GM23338 (cell line): Measurements from ENCODE around the gene MEIOB. TPM values are rescaled to one million over a fixed set of nuclear protein-coding genes. Genes with fewer than 3 reads are reported as not detected.

Experiments
- ATAC-seq: fragments of 200-7000 bp; cut with Tn5 transposase; 3 replicates; pipeline ENCODE4 v1.9.1; 2020
- DNase-seq: peaks from one replicate; pipeline ENCODE4 v3.0.0-alpha.2; 2015; ENCODE audit warnings: low spot score
- H2AFZ ChIP-seq: fragments of 200-600 bp; sonication (generic); 2 replicates; pipeline ENCODE4 v1.8.0; 2016; ENCODE audit warnings: antibody characterized with exemption, mild to moderate bottlenecking, moderate library complexity
- H3F3A ChIP-seq: fragments of 200-600 bp; sonication (generic); replicated peaks from 2 replicates; pipeline ENCODE4 v1.8.0; 2017; ENCODE audit warnings: antibody characterized with exemption, mixed run types, low read depth
- H3K27ac ChIP-seq: fragments of 200-600 bp; sonication (generic); 2 replicates; pipeline ENCODE4 v1.6.1; 2016; ENCODE audit warnings: low read depth
- H3K27me3 ChIP-seq: fragments of 200-600 bp; sonication (generic); 2 replicates; pipeline ENCODE4 v1.8.0; 2016; ENCODE audit warnings: mild to moderate bottlenecking, mixed run types, moderate library complexity; ENCODE audit not compliant: insufficient read depth
- H3K36me3 ChIP-seq: fragments of 200-600 bp; sonication (generic); 2 replicates; pipeline ENCODE4 v1.8.0; 2016; ENCODE audit warnings: mild to moderate bottlenecking; ENCODE audit not compliant: insufficient read depth
- H3K4me1 ChIP-seq: fragments of 200-600 bp; sonication (generic); 2 replicates; pipeline ENCODE4 v1.8.0; 2016; ENCODE audit warnings: mild to moderate bottlenecking, moderate library complexity; ENCODE audit not compliant: insufficient read depth
- H3K4me2 ChIP-seq: fragments of 200-600 bp; sonication (generic); 2 replicates; pipeline ENCODE4 v1.7.1; 2017; ENCODE audit warnings: mixed run types
- H3K4me3 ChIP-seq: fragments of 200-600 bp; sonication (generic); 2 replicates; pipeline ENCODE4 v1.6.1; 2016; ENCODE audit warnings: mixed run types
- H3K79me2 ChIP-seq: fragments of 200-600 bp; sonication (generic); replicated peaks from 2 replicates; pipeline ENCODE4 v1.8.0; 2017; ENCODE audit warnings: mild to moderate bottlenecking; ENCODE audit not compliant: insufficient read depth
- H3K9me2 ChIP-seq: fragments of 200-600 bp; sonication (generic); 2 replicates; pipeline ENCODE4 v1.8.0; 2017; ENCODE audit not compliant: insufficient read depth
- H4K20me1 ChIP-seq: fragments of 200-600 bp; sonication (generic); replicated peaks from 2 replicates; pipeline ENCODE4 v1.8.0; 2017; ENCODE audit warnings: mild to moderate bottlenecking; ENCODE audit not compliant: insufficient read depth
- H3K27ac Mint-ChIP-seq: 2 replicates; pipeline ENCODE4 v1.8.0; 2020; ENCODE audit warnings: inconsistent platforms, mild to moderate bottlenecking, moderate library complexity, mixed read lengths
- H3K27me3 Mint-ChIP-seq: 3 replicates; pipeline ENCODE4 v1.8.0; 2022; ENCODE audit warnings: low read depth, mild to moderate bottlenecking, moderate library complexity, mixed read lengths, inconsistent platforms; ENCODE audit not compliant: insufficient read depth, poor library complexity
- H3K36me3 Mint-ChIP-seq: 3 replicates; pipeline ENCODE4 v1.8.0; 2021; ENCODE audit warnings: low read depth, mild to moderate bottlenecking, inconsistent platforms, moderate library complexity, mixed read lengths
- H3K4me1 Mint-ChIP-seq: 3 replicates; pipeline ENCODE4 v1.8.0; 2020; ENCODE audit warnings: mild to moderate bottlenecking, inconsistent platforms, mixed read lengths
- H3K4me3 Mint-ChIP-seq: 3 replicates; pipeline ENCODE4 v1.8.0; 2021; ENCODE audit warnings: moderate library complexity, mild to moderate bottlenecking, inconsistent platforms, mixed read lengths
- H3K9me3 Mint-ChIP-seq: 3 replicates; pipeline ENCODE4 v1.8.0; 2020; ENCODE audit warnings: moderate library complexity, mild to moderate bottlenecking, inconsistent platforms, mixed read lengths
- CREB1 ChIP-seq: fragments of 250-450 bp; sonication (Bioruptor Pico); IDR thresholded peaks from 2 replicates; pipeline ENCODE4 v1.5.0; 2020; ENCODE audit warnings: low read depth, mild to moderate bottlenecking, moderate library complexity
- EZH2 ChIP-seq: fragments of 200-600 bp; sonication (generic); IDR thresholded peaks from one replicate; pipeline ENCODE4 v1.8.0; 2017; ENCODE audit warnings: antibody characterized with exemption, mild to moderate bottlenecking, low read depth; ENCODE audit not compliant: unreplicated experiment
- EZH2phosphoT487 ChIP-seq: fragments of 200-600 bp; sonication (generic); IDR thresholded peaks from one replicate; pipeline ENCODE4 v1.8.1; 2018; ENCODE audit warnings: antibody characterized with exemption; ENCODE audit not compliant: unreplicated experiment
- NANOG ChIP-seq: IDR thresholded peaks from 2 replicates; pipeline ENCODE4 v1.6.1; 2016; ENCODE audit warnings: antibody characterized with exemption, borderline replicate concordance
- POLR2AphosphoS5 ChIP-seq: IDR thresholded peaks from 2 replicates; pipeline ENCODE4 v1.6.1; 2016; ENCODE audit warnings: antibody characterized with exemption, low read depth
- STAT1 ChIP-seq: IDR thresholded peaks from one replicate; pipeline ENCODE4 v1.6.1; 2016; ENCODE audit warnings: antibody characterized with exemption; ENCODE audit not compliant: unreplicated experiment
- ZNF114 ChIP-seq: fragments of 250-450 bp; sonication (Bioruptor Pico); IDR thresholded peaks from 2 replicates; pipeline ENCODE4 v1.5.0; 2020; ENCODE audit warnings: mild to moderate bottlenecking, moderate library complexity
- polyA plus RNA-seq: library from polyadenylated mRNA; unstranded; fragments of >200 nt; fragmentation: Nextera tagmentation; extraction: Ambion mirVana; gene quantifications from 2 replicates; pipeline ENCODE4 v1.2.1, GENCODE V29; 2016
- total RNA-seq: library from RNA; depleted of rRNA; stranded (reverse); fragments of >200 nt; shearing (Covaris generic); gene quantifications from 2 replicates; pipeline ENCODE4 v1.2.3, GENCODE V29; 2014
- TF ChIP-seq, protein P1 (sequence below): fragments of 250-450 bp; sonication (Bioruptor Pico); IDR thresholded peaks from 2 replicates; pipeline ENCODE4 v1.5.0; 2020; ENCODE audit warnings: mild to moderate bottlenecking, moderate library complexity
- TF ChIP-seq, protein P2 (sequence below): IDR thresholded peaks from one replicate; pipeline ENCODE4 v1.6.1; 2018; ENCODE audit warnings: antibody characterized with exemption; ENCODE audit not compliant: unreplicated experiment
- TF ChIP-seq, protein P3 (sequence below), 2 experiments: fragments of 200-600 bp in 1 of 2; sonication (generic) in 1 of 2; conservative IDR thresholded peaks; 2 replicates each; pipeline versions ENCODE4 v1.5.1 to v1.6.1; 2016 to 2017; ENCODE audit warnings: antibody characterized with exemption in 2 of 2, low read depth in 2 of 2, mild to moderate bottlenecking in 2 of 2, moderate library complexity in 1 of 2
- TF ChIP-seq, protein P4 (sequence below): IDR thresholded peaks from 2 replicates; pipeline ENCODE4 v1.6.1; 2016; ENCODE audit warnings: antibody characterized with exemption

MEIOB gene
- total and polyA plus RNA-seq, 2 experiments from 2014 or later = 7.3 to 8.7 TPM

DNA sequence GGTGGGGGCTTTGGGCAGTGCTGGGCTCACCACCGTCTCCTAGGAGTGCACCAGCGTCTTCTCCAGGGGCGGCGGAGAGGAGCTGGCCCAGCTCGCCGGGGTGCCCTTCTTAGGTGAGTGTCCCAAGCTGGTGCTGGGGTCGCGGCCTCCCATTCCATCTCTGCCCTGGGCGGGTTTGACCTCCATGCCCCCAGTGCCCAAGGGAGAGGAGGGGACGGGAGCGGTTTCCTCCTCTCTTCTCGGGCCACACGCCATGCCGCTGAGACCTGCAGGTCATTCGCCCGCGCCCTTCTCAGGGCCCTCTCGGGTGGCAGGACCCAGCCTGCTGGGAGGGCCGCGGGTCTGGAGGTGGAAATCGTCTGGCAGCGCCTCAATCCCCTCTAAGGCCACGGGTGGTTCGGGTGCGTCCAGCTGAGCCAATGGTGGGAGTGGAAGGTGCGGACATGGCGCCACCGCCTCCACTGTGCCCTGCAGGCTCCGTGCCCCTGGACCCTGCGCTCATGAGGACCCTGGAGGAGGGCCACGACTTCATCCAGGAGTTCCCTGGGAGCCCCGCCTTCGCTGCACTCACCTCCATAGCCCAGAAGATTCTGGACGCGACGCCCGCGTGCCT lies 83.8 kb downstream of the MEIOB start:
- H3K4me3 ChIP-seq = no peak overlapping the region
- Mint-ChIP-seq H3K36me3 (peaks cover 8% of the 10 kb centered on the region; the same call in 2 of the 3 replicates), H3K27ac (no peak overlapping the region), H3K4me3 (no peak overlapping the region), H3K27me3 (peaks cover 9% of the 10 kb centered on the region), H3K9me3 (peaks cover 2% of the 10 kb centered on the region; the same call in 1 of the 3 replicates), H3K4me1 (no peaks in the 10 kb centered on the region)
- peaks cover 34% of the 10 kb centered on the region for H3K79me2 ChIP-seq
- no peaks in the 10 kb centered on the region for H3F3A ChIP-seq
- no peaks in the 10 kb centered on the region for H3K27me3 ChIP-seq
- peaks cover 14% of the 10 kb centered on the region for H4K20me1 ChIP-seq
- TF ChIP-seq EZH2phosphoT487 (no peak), POLR2AphosphoS5 (no peak), STAT1 (no peak), NANOG (no peak), EZH2 (no peak), ZNF114 (CRISPR knock-in tag) (no peak), CREB1 (CRISPR knock-in tag) (no peak)
- TF ChIP-seq, protein P1, sequence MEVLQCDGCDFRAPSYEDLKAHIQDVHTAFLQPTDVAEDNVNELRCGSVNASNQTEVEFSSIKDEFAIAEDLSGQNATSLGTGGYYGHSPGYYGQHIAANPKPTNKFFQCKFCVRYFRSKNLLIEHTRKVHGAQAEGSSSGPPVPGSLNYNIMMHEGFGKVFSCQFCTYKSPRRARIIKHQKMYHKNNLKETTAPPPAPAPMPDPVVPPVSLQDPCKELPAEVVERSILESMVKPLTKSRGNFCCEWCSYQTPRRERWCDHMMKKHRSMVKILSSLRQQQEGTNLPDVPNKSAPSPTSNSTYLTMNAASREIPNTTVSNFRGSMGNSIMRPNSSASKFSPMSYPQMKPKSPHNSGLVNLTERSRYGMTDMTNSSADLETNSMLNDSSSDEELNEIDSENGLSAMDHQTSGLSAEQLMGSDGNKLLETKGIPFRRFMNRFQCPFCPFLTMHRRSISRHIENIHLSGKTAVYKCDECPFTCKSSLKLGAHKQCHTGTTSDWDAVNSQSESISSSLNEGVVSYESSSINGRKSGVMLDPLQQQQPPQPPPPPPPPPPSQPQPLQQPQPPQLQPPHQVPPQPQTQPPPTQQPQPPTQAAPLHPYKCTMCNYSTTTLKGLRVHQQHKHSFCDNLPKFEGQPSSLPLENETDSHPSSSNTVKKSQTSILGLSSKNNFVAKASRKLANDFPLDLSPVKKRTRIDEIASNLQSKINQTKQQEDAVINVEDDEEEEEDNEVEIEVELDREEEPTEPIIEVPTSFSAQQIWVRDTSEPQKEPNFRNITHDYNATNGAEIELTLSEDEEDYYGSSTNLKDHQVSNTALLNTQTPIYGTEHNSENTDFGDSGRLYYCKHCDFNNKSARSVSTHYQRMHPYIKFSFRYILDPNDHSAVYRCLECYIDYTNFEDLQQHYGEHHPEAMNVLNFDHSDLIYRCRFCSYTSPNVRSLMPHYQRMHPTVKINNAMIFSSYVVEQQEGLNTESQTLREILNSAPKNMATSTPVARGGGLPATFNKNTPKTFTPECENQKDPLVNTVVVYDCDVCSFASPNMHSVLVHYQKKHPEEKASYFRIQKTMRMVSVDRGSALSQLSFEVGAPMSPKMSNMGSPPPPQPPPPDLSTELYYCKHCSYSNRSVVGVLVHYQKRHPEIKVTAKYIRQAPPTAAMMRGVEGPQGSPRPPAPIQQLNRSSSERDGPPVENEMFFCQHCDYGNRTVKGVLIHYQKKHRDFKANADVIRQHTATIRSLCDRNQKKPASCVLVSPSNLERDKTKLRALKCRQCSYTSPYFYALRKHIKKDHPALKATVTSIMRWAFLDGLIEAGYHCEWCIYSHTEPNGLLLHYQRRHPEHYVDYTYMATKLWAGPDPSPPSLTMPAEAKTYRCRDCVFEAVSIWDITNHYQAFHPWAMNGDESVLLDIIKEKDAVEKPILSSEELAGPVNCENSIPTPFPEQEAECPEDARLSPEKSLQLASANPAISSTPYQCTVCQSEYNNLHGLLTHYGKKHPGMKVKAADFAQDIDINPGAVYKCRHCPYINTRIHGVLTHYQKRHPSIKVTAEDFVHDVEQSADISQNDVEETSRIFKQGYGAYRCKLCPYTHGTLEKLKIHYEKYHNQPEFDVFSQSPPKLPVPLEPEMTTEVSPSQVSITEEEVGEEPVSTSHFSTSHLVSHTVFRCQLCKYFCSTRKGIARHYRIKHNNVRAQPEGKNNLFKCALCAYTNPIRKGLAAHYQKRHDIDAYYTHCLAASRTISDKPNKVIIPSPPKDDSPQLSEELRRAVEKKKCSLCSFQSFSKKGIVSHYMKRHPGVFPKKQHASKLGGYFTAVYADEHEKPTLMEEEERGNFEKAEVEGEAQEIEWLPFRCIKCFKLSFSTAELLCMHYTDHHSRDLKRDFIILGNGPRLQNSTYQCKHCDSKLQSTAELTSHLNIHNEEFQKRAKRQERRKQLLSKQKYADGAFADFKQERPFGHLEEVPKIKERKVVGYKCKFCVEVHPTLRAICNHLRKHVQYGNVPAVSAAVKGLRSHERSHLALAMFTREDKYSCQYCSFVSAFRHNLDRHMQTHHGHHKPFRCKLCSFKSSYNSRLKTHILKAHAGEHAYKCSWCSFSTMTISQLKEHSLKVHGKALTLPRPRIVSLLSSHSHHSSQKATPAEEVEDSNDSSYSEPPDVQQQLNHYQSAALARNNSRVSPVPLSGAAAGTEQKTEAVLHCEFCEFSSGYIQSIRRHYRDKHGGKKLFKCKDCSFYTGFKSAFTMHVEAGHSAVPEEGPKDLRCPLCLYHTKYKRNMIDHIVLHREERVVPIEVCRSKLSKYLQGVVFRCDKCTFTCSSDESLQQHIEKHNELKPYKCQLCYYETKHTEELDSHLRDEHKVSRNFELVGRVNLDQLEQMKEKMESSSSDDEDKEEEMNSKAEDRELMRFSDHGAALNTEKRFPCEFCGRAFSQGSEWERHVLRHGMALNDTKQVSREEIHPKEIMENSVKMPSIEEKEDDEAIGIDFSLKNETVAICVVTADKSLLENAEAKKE = no peak
- TF ChIP-seq, protein P2, sequence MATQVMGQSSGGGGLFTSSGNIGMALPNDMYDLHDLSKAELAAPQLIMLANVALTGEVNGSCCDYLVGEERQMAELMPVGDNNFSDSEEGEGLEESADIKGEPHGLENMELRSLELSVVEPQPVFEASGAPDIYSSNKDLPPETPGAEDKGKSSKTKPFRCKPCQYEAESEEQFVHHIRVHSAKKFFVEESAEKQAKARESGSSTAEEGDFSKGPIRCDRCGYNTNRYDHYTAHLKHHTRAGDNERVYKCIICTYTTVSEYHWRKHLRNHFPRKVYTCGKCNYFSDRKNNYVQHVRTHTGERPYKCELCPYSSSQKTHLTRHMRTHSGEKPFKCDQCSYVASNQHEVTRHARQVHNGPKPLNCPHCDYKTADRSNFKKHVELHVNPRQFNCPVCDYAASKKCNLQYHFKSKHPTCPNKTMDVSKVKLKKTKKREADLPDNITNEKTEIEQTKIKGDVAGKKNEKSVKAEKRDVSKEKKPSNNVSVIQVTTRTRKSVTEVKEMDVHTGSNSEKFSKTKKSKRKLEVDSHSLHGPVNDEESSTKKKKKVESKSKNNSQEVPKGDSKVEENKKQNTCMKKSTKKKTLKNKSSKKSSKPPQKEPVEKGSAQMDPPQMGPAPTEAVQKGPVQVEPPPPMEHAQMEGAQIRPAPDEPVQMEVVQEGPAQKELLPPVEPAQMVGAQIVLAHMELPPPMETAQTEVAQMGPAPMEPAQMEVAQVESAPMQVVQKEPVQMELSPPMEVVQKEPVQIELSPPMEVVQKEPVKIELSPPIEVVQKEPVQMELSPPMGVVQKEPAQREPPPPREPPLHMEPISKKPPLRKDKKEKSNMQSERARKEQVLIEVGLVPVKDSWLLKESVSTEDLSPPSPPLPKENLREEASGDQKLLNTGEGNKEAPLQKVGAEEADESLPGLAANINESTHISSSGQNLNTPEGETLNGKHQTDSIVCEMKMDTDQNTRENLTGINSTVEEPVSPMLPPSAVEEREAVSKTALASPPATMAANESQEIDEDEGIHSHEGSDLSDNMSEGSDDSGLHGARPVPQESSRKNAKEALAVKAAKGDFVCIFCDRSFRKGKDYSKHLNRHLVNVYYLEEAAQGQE = no peak
- TF ChIP-seq, protein P3, sequence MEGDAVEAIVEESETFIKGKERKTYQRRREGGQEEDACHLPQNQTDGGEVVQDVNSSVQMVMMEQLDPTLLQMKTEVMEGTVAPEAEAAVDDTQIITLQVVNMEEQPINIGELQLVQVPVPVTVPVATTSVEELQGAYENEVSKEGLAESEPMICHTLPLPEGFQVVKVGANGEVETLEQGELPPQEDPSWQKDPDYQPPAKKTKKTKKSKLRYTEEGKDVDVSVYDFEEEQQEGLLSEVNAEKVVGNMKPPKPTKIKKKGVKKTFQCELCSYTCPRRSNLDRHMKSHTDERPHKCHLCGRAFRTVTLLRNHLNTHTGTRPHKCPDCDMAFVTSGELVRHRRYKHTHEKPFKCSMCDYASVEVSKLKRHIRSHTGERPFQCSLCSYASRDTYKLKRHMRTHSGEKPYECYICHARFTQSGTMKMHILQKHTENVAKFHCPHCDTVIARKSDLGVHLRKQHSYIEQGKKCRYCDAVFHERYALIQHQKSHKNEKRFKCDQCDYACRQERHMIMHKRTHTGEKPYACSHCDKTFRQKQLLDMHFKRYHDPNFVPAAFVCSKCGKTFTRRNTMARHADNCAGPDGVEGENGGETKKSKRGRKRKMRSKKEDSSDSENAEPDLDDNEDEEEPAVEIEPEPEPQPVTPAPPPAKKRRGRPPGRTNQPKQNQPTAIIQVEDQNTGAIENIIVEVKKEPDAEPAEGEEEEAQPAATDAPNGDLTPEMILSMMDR (conservative IDR thresholded peaks at IDR 0.05; ENCODE audit: low read depth in 2 of 2) = no peak
- TF ChIP-seq, protein P4, sequence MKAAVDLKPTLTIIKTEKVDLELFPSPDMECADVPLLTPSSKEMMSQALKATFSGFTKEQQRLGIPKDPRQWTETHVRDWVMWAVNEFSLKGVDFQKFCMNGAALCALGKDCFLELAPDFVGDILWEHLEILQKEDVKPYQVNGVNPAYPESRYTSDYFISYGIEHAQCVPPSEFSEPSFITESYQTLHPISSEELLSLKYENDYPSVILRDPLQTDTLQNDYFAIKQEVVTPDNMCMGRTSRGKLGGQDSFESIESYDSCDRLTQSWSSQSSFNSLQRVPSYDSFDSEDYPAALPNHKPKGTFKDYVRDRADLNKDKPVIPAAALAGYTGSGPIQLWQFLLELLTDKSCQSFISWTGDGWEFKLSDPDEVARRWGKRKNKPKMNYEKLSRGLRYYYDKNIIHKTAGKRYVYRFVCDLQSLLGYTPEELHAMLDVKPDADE = no peak
- H3K4me1 ChIP-seq = no peaks in the 10 kb centered on the region
- H3K27ac ChIP-seq = no peak overlapping the region
- no peak for ATAC-seq
- H2AFZ ChIP-seq = no peak overlapping the region
- no peaks in the 10 kb centered on the region for H3K9me2 ChIP-seq
- no peak overlapping the region for H3K4me2 ChIP-seq
- no peak for DNase-seq
- H3K36me3 ChIP-seq = no peaks in the 10 kb centered on the region
